SK-N-SH (cell line): ENCODE measurements around the gene NPY5R. TPM values are rescaled to one million over a fixed set of nuclear protein-coding genes. Genes with fewer than 3 reads are reported as not detected.

ENCODE experiments used
- CTCF ChIA-PET: fragments of 300-600, 350-600 bp; formaldehyde crosslinking; extraction: SDS; loops from one replicate; lab custom pipeline; 2021; lab: Yijun Ruan, JAX
- POLR2A ChIA-PET: fragments of 350-600 bp; sonication (Branson Sonifier 250); formaldehyde crosslinking; extraction: SDS; loops from one replicate; lab custom pipeline; 2020; ENCODE audit warnings: antibody characterized with exemption, inconsistent platforms; lab: Yijun Ruan, JAX
- DNase-seq: peaks from one replicate; pipeline ENCODE4 v3.0.0; 2012
- H2AFZ ChIP-seq: fragments of 200-600 bp; sonication (generic); 2 replicates; pipeline ENCODE4 v1.8.1; 2016; ENCODE audit warnings: antibody characterized with exemption, mild to moderate bottlenecking, low read depth
- H3F3A ChIP-seq: fragments of 200-600 bp; sonication (generic); replicated peaks from 2 replicates; pipeline ENCODE3; 2016; ENCODE audit warnings: antibody characterized with exemption, mild to moderate bottlenecking; ENCODE audit not compliant: insufficient read depth
- H3K27ac ChIP-seq, 2 experiments: fragments of 200-500 bp in 1 of 2; fragments of 200-600 bp in 1 of 2; sonication (Bioruptor generic) in 1 of 2; sonication (generic), shearing (Covaris generic) in 1 of 2; 2 replicates each; pipeline versions ENCODE4 v1.5.1 to v1.6.1; 2014 to 2016; ENCODE audit warnings: low read depth in 2 of 2, inconsistent platforms in 1 of 2, low read length in 1 of 2, mild to moderate bottlenecking in 1 of 2, mixed read lengths in 1 of 2
- H3K27me3 ChIP-seq: fragments of 200-600 bp; sonication (generic), shearing (Covaris generic); 2 replicates; pipeline ENCODE4 v1.6.1; 2016; ENCODE audit warnings: mixed run types; ENCODE audit not compliant: insufficient read depth
- H3K36me3 ChIP-seq, 2 experiments: fragments of 200-500 bp in 1 of 2; fragments of 200-600 bp in 1 of 2; sonication (Bioruptor generic) in 1 of 2; sonication (generic) in 1 of 2; replicated peaks in 1 of 2; 2 replicates each; pipeline versions ENCODE3 to v1.5.1; 2014 to 2016; ENCODE audit warnings: low read length in 1 of 2, mild to moderate bottlenecking in 1 of 2; ENCODE audit not compliant: insufficient read depth in 2 of 2, control insufficient read depth in 1 of 2
- H3K4me1 ChIP-seq, 2 experiments: fragments of 200-500 bp in 1 of 2; fragments of 200-600 bp in 1 of 2; sonication (Bioruptor generic) in 1 of 2; sonication (generic), shearing (Covaris generic) in 1 of 2; 2 replicates each; pipeline versions ENCODE4 v1.5.1 to v1.6.1; 2014 to 2016; ENCODE audit warnings: low read depth in 1 of 2, low read length in 1 of 2, mixed run types in 1 of 2; ENCODE audit not compliant: insufficient read depth in 2 of 2, control insufficient read depth in 1 of 2
- H3K4me2 ChIP-seq: fragments of 200-600 bp; sonication (generic), shearing (Covaris generic); 2 replicates; pipeline ENCODE4 v1.6.1; 2017; ENCODE audit warnings: mixed run types
- H3K4me3 ChIP-seq, 2 experiments: fragments of 200-500 bp in 1 of 2; fragments of 200-600 bp in 1 of 2; sonication (Bioruptor generic) in 1 of 2; sonication (generic), shearing (Covaris generic) in 1 of 2; 2 replicates each; pipeline versions ENCODE4 v1.5.1 to v1.8.1; 2014 to 2016; ENCODE audit warnings: low read depth in 2 of 2, inconsistent platforms in 1 of 2, low read length in 1 of 2, mild to moderate bottlenecking in 1 of 2, mixed read lengths in 1 of 2, moderate library complexity in 1 of 2
- H3K79me2 ChIP-seq: fragments of 200-600 bp; sonication (generic); 2 replicates; pipeline ENCODE4 v1.8.1; 2017; ENCODE audit warnings: mild to moderate bottlenecking; ENCODE audit not compliant: insufficient read depth
- H3K9ac ChIP-seq: fragments of 200-600 bp; sonication (generic); 2 replicates; pipeline ENCODE4 v1.6.1; 2017; ENCODE audit warnings: mixed run types
- H3K9me2 ChIP-seq: fragments of 200-600 bp; sonication (generic); 2 replicates; pipeline ENCODE4 v1.6.1; 2017; ENCODE audit warnings: mixed run types
- H3K9me3 ChIP-seq: fragments of 200-600 bp; sonication (generic); 2 replicates; pipeline ENCODE4 v1.6.1; 2017; ENCODE audit warnings: mixed run types, mild to moderate bottlenecking, moderate library complexity
- H4K20me1 ChIP-seq: fragments of 200-600 bp; sonication (generic); 2 replicates; pipeline ENCODE4 v1.6.1; 2017; ENCODE audit warnings: mild to moderate bottlenecking, mixed run types; ENCODE audit not compliant: insufficient read depth
- EP300 ChIP-seq, 2 experiments: IDR thresholded peaks; 2 replicates each; pipeline versions ENCODE4 v1.4.0 to v1.6.1; 2012; ENCODE audit warnings: borderline replicate concordance in 1 of 2, low read depth in 1 of 2, low read length in 1 of 2
- FOXJ3 ChIP-seq: sonication (generic); formaldehyde crosslinking; IDR thresholded peaks from 2 replicates; pipeline ENCODE4 v1.5.1; 2020; ENCODE audit warnings: mild to moderate bottlenecking, missing genetic modification reagents
- GATA2 ChIP-seq: sonication (generic); formaldehyde crosslinking; IDR thresholded peaks from 2 replicates; pipeline ENCODE4 v1.5.0; 2020; ENCODE audit warnings: mild to moderate bottlenecking, missing genetic modification reagents
- MEF2A ChIP-seq: IDR thresholded peaks from 2 replicates; pipeline ENCODE4 v1.4.0; 2012; ENCODE audit warnings: low read depth, borderline replicate concordance
- MXI1 ChIP-seq: IDR thresholded peaks from 2 replicates; pipeline ENCODE4 v1.6.1; 2012; ENCODE audit warnings: mild to moderate bottlenecking, low read depth, low read length, improper control_type of control experiment
- NFIC ChIP-seq: IDR thresholded peaks from 2 replicates; pipeline ENCODE4 v1.4.0; 2012; ENCODE audit warnings: borderline replicate concordance
- NRF1 ChIP-seq: IDR thresholded peaks from 2 replicates; pipeline ENCODE4 v1.6.1; 2012; ENCODE audit warnings: low read depth, mild to moderate bottlenecking, low read length
- PBX3 ChIP-seq: IDR thresholded peaks from 2 replicates; pipeline ENCODE4; 2012
- POLR2AphosphoS5 ChIP-seq: IDR thresholded peaks from 2 replicates; pipeline ENCODE4 v1.6.1; 2012; ENCODE audit warnings: low read depth, low read length
- REST ChIP-seq: IDR thresholded peaks from 2 replicates; pipeline ENCODE4 v1.6.1; 2012; ENCODE audit warnings: mild to moderate bottlenecking, low read depth, low read length, moderate library complexity
- SMC3 ChIP-seq: IDR thresholded peaks from 2 replicates; pipeline ENCODE4 v1.6.1; 2012; ENCODE audit warnings: low read depth, low read length, improper control_type of control experiment
- TCF12 ChIP-seq: IDR thresholded peaks from 2 replicates; pipeline ENCODE4 v1.4.0; 2012
- USF1 ChIP-seq: IDR thresholded peaks from 2 replicates; pipeline ENCODE4 v1.4.0; 2012; ENCODE audit warnings: low read depth, borderline replicate concordance
- WGBS: methylation state at CpG from one replicate; pipeline ENCODE4 v1.1.6; 2017; ENCODE audit warnings: low lambda C conversion rate; 5-methylcytosine and 5-hydroxymethylcytosine counted together
- polyA plus RNA-seq, 3 experiments: library from polyadenylated mRNA; depleted of rRNA; stranded (reverse); fragments of >200 nt; gene quantifications; 2 replicates each; pipeline ENCODE4 v1.2.3, GENCODE V29; 2012
- TF ChIP-seq, protein P1 (sequence below): fragments of 150-350 bp; IDR thresholded peaks from 2 replicates; pipeline ENCODE4 v1.6.1; 2017; ENCODE audit warnings: antibody characterized with exemption, low read length, low read depth, borderline replicate concordance
- TF ChIP-seq, protein P2 (sequence below): IDR thresholded peaks from 2 replicates; pipeline ENCODE4 v1.4.0; 2012; ENCODE audit warnings: low read depth, borderline replicate concordance

The NPY5R gene
- polyA plus RNA-seq, 1 of the 3 experiments (the other 2 are of a cell fraction), result not detected

DNA sequence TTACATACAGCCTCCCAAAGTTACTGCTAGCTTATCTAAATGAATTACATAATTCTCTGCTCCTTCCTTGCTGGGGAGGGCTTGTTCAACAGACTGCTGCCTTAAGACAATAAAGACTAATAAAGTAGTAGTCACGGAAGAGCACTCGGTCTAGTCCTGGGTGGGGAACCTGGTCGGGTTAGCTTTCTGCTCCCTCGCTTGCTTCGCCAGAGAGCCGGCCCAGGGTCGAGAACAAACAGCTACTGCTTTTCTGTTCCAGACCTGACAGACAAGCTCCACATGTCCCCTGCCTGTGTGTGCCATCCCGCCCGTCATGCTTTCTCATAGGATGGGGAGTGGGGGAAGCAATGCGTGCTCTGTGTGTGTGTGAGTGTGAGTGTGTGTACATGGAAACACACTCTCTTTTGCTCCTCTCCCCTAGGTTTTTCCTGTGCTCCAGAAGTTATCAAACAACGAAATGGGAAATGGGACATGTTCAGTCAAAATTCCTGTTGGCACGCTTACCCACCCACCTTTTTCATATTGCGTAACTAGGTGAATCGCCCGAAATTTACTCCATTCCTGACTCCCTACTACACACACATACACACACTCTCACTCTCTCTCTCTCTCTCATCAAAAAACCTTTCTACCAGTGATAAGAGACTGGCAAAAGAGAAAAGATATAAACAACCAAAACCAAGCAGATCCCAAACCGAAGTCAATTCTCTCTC, 12.6 kb upstream of the NPY5R start:
- H3K9me3 ChIP-seq, result no peaks in the 10 kb centered on the region
- CTCF ChIA-PET, result interaction anchor here (0.7 to 6.9 kb wide), 7 partner anchors 9 to 839 kb away, joined by 3 to 76 read pairs (median 4); no protein-coding TSS in a partner anchor
- H2AFZ ChIP-seq, result no peak overlapping the region
- no peak for DNase-seq
- TF ChIP-seq, protein P1, sequence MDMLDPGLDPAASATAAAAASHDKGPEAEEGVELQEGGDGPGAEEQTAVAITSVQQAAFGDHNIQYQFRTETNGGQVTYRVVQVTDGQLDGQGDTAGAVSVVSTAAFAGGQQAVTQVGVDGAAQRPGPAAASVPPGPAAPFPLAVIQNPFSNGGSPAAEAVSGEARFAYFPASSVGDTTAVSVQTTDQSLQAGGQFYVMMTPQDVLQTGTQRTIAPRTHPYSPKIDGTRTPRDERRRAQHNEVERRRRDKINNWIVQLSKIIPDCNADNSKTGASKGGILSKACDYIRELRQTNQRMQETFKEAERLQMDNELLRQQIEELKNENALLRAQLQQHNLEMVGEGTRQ, result no peak
- no peaks in the 10 kb centered on the region for H3K9me2 ChIP-seq
- H3K27me3 ChIP-seq, result peaks cover 22% of the 10 kb centered on the region; the same call in 1 of the 2 replicates
- H4K20me1 ChIP-seq, result no peaks in the 10 kb centered on the region
- no peaks in the 10 kb centered on the region for H3K36me3 ChIP-seq
- POLR2A ChIA-PET, result no interaction called here
- H3K4me2 ChIP-seq, result peak overlapping the region; percentile 93; the same call in 1 of the 2 replicates
- H3K4me3 ChIP-seq, result no peak overlapping the region
- WGBS, result 20% methylated on average over 16 of the region's 16 CpGs
- peaks cover 7% of the 10 kb centered on the region for H3F3A ChIP-seq
- H3K27ac ChIP-seq, result no peak overlapping the region
- H3K79me2 ChIP-seq, result no peaks in the 10 kb centered on the region
- H3K9ac ChIP-seq, result no peak overlapping the region
- H3K4me1 ChIP-seq, result peaks cover 4 to 9% of the 10 kb centered on the region in 2 experiments; a peak in 2 of 4 replicates

DNA sequence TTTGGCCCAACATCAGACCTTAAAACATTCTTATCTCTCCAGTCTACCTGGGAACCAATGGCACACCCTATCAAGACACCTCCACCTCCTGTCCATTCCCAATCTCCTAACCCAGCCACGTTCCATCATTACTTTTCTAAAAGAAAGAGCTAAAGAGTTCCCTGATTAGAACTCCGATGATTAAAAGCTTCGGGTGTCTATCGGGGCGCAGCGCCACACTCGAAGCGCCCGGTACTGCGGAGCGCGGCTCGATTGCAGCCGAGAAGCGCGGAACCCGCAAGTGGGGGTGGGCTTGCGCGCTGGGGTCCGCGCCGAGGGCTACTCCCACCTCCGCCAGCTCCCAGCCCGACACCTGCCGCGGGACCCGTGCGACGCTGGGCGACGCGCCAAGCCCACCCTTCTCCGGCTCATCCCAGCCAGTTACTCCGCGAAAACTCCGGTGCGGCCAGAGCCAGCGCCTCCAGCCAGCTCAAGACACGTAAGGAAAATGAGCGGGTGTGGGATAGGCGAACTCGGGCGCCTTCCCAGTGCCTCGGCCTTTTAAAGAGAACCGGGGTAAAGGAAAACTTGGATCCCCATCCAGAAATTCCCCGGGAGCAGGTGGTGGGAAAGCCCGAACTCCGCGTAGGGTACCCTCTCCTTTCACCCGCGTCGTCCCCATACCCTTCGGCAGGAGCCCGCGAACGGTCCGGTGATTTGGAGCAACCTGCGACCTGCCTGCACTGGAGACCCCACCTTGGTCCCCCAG, 11.9 kb upstream of the NPY5R start:
- Histone ChIP-seq H4K20me1 (no peaks in the 10 kb centered on the region), H3F3A (peaks cover 7% of the 10 kb centered on the region), H3K79me2 (no peaks in the 10 kb centered on the region), H3K9me3 (no peaks in the 10 kb centered on the region), H3K4me2 (peak overlapping the region; percentile 93), H3K36me3 (no peaks in the 10 kb centered on the region), H3K27ac (no peak overlapping the region), H3K4me1 (peaks cover 4 to 9% of the 10 kb centered on the region in 2 experiments; a peak in 2 of 4 replicates), H3K4me3 (peak overlapping the region; percentile 47 to 61), H3K9me2 (no peaks in the 10 kb centered on the region), H3K27me3 (peaks cover 22% of the 10 kb centered on the region; the same call in 1 of the 2 replicates), H3K9ac (no peak overlapping the region), H2AFZ (peak overlapping the region; percentile 85)
- peak; percentile 36 for DNase-seq
- CTCF ChIA-PET, result interaction anchor here (0.6 to 6.9 kb wide), 21 partner anchors 8 to 862 kb away, joined by 3 to 76 read pairs (median 4); no protein-coding TSS in a partner anchor
- POLR2A ChIA-PET, result no interaction called here
- 11% methylated on average over 29 of the region's 58 CpGs for WGBS
- TF ChIP-seq NRF1, result no peak
- TF ChIP-seq SMC3, result no peak
- no peak for TF ChIP-seq NFIC
- TF ChIP-seq POLR2AphosphoS5, result no peak
- no peak for TF ChIP-seq USF1
- TF ChIP-seq GATA2 (CRISPR knock-in tag), result no peak
- no peak for TF ChIP-seq TCF12
- TF ChIP-seq REST, result no peak
- TF ChIP-seq FOXJ3, result no peak
- no peak for TF ChIP-seq MXI1
- TF ChIP-seq PBX3, result no peak
- no peak for TF ChIP-seq EP300 (IDR thresholded peaks at IDR 0.05; ENCODE audit: borderline replicate concordance in 1 of 2, low read depth in 1 of 2, low read length in 1 of 2)
- TF ChIP-seq MEF2A, result no peak
- TF ChIP-seq, protein P2, sequence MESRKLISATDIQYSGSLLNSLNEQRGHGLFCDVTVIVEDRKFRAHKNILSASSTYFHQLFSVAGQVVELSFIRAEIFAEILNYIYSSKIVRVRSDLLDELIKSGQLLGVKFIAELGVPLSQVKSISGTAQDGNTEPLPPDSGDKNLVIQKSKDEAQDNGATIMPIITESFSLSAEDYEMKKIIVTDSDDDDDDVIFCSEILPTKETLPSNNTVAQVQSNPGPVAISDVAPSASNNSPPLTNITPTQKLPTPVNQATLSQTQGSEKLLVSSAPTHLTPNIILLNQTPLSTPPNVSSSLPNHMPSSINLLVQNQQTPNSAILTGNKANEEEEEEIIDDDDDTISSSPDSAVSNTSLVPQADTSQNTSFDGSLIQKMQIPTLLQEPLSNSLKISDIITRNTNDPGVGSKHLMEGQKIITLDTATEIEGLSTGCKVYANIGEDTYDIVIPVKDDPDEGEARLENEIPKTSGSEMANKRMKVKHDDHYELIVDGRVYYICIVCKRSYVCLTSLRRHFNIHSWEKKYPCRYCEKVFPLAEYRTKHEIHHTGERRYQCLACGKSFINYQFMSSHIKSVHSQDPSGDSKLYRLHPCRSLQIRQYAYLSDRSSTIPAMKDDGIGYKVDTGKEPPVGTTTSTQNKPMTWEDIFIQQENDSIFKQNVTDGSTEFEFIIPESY, result no peak
